Stimulated activated memory B cell treated with anti-CD40 and anti-IgM and Interleukin-4, amounts not matched to agents 10 μg/mL and 1 μg/mL and 100 μg/mL, for 72 hours (primary cell): Measurements from ENCODE around the gene PGLYRP4.
A peak's percentile ranks its signal among the peaks of the same experiment; 100 is the strongest.

Experiments
- ATAC-seq: fragments of 150-1000 bp; cut with Tn5 transposase; 2 replicates; pipeline ENCODE4 v1.10.0; 2021
- H3K27ac Mint-ChIP-seq: one replicate; pipeline ENCODE4 v1.8.0; 2022; ENCODE audit warnings: mild to moderate bottlenecking, mixed read lengths
- H3K27me3 Mint-ChIP-seq: one replicate; pipeline ENCODE4 v1.8.0; 2022; ENCODE audit warnings: mixed read lengths
- H3K36me3 Mint-ChIP-seq: one replicate; pipeline ENCODE4 v1.8.0; 2022; ENCODE audit warnings: mixed read lengths
- H3K4me1 Mint-ChIP-seq: one replicate; pipeline ENCODE4 v1.8.0; 2022; ENCODE audit warnings: mixed read lengths
- H3K4me3 Mint-ChIP-seq: one replicate; pipeline ENCODE4 v1.8.0; 2022; ENCODE audit warnings: mild to moderate bottlenecking, moderate library complexity, mixed read lengths
- H3K9me3 Mint-ChIP-seq: one replicate; pipeline ENCODE4 v1.8.0; 2022; ENCODE audit warnings: mixed read lengths

PGLYRP4 gene

DNA sequence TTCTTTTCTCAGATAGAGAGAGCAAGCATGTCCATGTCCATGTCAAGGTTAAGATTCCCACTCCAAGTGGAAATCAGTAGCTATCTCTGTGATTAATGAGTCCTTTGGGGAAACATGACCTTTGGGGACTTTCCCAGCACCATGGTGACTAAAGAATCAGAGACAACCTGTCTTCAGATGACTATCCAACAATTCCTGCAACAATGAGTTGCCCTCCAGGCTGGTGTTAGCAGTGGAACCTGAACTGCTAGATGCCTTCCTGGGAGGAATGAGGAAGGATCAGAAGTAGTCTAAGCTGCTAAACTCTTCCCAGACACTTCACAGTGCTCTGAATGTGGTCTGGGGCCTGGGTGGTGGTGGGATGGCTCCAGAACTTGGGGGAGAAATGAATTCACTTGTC, 15.5 kb upstream of the PGLYRP4 start:
- Mint-ChIP-seq H3K27ac (no peak overlapping the region), H3K4me3 (no peak overlapping the region), H3K27me3 (peaks cover 44% of the 10 kb centered on the region), H3K9me3 (no peaks in the 10 kb centered on the region), H3K4me1 (no peaks in the 10 kb centered on the region), H3K36me3 (no peaks in the 10 kb centered on the region)
- no peak for ATAC-seq

DNA sequence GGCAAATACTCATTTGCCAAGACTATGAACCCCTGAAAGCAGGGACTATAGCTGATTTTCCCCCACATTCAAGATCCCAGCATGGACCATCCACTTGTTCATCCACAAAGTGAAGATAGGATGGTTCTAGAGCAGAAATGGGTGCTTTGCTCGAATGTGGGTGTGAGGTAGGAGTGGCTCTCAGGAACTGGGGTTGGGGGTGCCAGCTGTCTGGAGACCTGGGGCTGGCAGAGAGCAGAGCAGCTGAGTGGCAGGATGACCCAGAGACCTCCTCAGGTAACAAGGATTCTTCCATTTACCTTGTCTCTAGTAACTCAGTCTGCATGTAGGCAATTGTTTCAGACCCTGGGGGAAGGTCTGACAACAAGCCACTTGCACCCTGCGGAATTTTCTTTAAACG, 15.0 kb upstream of the PGLYRP4 start:
- ATAC-seq: no peak
- no peak overlapping the region for H3K27ac Mint-ChIP-seq
- H3K36me3 Mint-ChIP-seq: no peaks in the 10 kb centered on the region
- no peaks in the 10 kb centered on the region for H3K9me3 Mint-ChIP-seq
- H3K4me3 Mint-ChIP-seq: no peak overlapping the region
- peaks cover under 1% of the 10 kb centered on the region for H3K4me1 Mint-ChIP-seq
- H3K27me3 Mint-ChIP-seq: peaks cover 46% of the 10 kb centered on the region

DNA sequence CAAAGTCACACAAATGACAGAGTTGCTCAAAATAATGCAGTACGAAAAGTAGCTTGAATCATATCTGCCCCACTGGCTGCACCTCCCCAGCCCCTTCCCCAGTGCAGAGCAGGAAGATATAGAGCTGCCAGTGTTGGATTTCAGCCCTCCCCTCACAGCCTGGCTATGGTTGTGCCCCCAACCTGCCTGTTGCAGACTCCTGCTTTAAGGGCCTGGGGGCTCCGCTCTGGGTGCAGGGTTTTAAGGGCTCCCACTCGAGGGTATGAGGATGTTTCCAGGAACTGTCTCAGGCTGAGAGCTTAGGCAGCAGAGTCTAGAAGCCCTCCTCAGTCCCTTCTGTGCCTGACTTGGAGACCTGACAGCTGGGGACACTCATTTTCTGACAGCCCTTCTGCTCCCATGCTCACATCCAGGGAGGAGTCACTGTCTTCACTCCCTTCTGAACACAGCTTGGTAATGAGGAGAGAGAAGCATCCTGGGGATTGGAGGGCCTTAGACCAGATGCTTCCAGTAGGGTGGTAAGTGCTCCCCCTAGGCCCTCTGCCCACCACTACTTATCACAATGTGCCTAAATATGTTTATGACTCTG, 13.6 kb upstream of the PGLYRP4 start:
- no peak overlapping the region for H3K27ac Mint-ChIP-seq
- H3K4me1 Mint-ChIP-seq: peaks cover 14% of the 10 kb centered on the region
- H3K36me3 Mint-ChIP-seq: no peaks in the 10 kb centered on the region
- H3K27me3 Mint-ChIP-seq: peaks cover 55% of the 10 kb centered on the region
- no peak overlapping the region for H3K4me3 Mint-ChIP-seq
- ATAC-seq: no peak
- no peaks in the 10 kb centered on the region for H3K9me3 Mint-ChIP-seq

DNA sequence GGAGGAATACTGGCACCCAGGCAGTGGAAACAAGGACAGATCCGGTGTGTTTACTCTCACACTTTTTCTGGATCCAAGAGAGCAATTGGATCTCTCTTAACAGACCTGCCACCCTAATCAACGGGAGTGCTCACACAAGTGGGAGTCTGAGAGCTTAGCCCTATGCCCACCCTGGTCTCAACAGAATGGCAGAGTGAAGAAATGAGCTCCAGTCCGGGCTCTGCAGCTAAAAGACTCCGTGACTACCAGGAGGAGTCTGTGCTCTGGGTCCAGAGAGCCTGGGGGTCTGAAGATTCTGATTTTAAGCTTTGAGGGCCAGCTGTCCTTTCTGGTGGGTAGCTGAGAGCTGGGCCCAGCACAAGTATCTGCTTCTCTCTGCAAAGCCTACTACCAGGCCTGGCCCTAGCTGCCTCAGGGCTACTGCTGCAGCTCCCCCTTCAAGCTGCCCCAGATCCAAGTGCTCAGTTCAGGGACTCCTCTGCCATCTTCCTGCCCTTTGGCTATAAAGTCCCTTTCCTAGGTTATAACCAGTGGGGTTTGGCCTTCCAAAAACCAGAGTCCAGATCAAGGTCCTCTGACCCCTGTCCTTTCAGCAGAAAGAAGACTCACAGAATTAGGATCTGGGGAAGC, 13.0 kb upstream of the PGLYRP4 start:
- H3K9me3 Mint-ChIP-seq: no peaks in the 10 kb centered on the region
- H3K27me3 Mint-ChIP-seq: peaks cover 53% of the 10 kb centered on the region
- no peak overlapping the region for H3K27ac Mint-ChIP-seq
- no peak for ATAC-seq
- no peak overlapping the region for H3K4me3 Mint-ChIP-seq
- no peaks in the 10 kb centered on the region for H3K36me3 Mint-ChIP-seq
- H3K4me1 Mint-ChIP-seq: peaks cover 20% of the 10 kb centered on the region

DNA sequence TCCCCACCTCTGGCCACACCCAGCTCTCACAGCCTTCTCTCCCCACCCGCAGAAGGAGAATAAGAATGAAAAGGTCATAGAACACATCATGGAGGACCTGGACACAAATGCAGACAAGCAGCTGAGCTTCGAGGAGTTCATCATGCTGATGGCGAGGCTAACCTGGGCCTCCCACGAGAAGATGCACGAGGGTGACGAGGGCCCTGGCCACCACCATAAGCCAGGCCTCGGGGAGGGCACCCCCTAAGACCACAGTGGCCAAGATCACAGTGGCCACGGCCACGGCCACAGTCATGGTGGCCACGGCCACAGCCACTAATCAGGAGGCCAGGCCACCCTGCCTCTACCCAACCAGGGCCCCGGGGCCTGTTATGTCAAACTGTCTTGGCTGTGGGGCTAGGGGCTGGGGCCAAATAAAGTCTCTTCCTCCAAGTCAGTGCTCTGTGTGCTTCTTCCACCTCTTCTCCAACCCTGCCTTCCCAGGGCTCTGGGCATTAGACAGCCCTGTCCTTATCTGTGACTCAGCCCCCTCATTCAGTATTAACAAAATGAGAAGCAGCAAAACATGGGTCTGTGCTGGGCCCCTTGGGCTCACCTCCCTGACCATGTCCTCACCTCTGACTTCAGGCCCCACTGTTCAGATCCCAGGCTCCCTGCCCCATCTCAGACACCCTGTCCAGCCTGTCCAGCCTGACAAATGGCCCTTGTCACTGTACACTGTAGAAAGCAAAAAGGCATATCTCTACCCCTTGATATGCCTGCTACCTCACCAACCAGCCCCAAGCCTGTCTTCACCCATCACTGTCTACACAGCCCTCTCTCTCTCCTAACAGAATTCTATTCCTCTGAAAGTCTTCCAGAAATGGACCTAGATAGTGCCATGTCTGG, 12.2 kb upstream of the PGLYRP4 start:
- H3K27me3 Mint-ChIP-seq: peaks cover 53% of the 10 kb centered on the region
- no peaks in the 10 kb centered on the region for H3K36me3 Mint-ChIP-seq
- no peak for ATAC-seq
- H3K4me3 Mint-ChIP-seq: no peak overlapping the region
- H3K27ac Mint-ChIP-seq: no peak overlapping the region
- H3K4me1 Mint-ChIP-seq: peaks cover 25% of the 10 kb centered on the region
- no peaks in the 10 kb centered on the region for H3K9me3 Mint-ChIP-seq

DNA sequence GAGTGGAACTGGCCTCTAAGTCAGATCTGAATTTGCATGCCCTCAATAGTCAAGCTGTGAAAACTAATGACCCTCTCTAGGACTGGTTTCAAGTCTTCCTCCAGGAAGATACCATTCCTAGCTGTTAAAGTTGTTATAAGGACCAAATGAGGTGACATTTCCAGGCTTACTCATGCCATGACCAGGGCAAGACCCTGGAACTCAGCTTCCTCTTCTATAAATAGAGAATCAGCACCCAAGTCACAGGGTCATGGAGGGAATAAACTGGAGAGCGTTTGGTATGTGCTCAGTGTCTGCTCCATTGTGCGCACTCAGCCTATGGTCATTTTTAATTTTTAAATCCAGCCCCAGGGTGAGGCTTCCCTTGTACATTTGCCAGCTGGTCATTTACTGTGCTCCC, 11.5 kb upstream of the PGLYRP4 start:
- no peak for ATAC-seq
- peaks cover 57% of the 10 kb centered on the region for H3K27me3 Mint-ChIP-seq
- H3K4me1 Mint-ChIP-seq: peaks cover 25% of the 10 kb centered on the region
- no peak overlapping the region for H3K27ac Mint-ChIP-seq
- H3K9me3 Mint-ChIP-seq: no peaks in the 10 kb centered on the region
- no peaks in the 10 kb centered on the region for H3K36me3 Mint-ChIP-seq
- H3K4me3 Mint-ChIP-seq: no peak overlapping the region

DNA sequence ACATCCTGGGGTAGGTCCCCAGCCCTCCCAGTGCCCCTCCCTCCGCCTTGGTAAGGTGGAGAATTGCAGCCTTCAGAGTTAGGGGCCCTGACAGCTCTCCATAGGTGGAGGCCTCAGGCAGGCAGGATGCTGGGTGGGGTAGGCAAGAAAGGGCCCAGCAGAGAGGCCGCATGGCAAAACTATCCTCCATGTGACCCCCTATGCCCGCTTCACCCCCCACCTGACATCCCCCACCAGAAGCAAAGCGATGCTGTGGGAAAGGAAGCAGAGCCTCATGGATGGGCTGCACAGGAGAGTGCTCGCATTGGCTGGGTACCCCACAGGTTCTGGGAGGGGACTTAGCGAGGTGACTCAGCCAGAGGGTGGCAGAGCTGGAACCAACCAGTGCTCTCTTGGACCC, 10.6 kb upstream of the PGLYRP4 start:
- Mint-ChIP-seq H3K4me3 (no peak overlapping the region), H3K36me3 (no peaks in the 10 kb centered on the region), H3K4me1 (peaks cover 25% of the 10 kb centered on the region), H3K27ac (no peak overlapping the region), H3K9me3 (no peaks in the 10 kb centered on the region), H3K27me3 (peaks cover 56% of the 10 kb centered on the region)
- ATAC-seq: no peak

DNA sequence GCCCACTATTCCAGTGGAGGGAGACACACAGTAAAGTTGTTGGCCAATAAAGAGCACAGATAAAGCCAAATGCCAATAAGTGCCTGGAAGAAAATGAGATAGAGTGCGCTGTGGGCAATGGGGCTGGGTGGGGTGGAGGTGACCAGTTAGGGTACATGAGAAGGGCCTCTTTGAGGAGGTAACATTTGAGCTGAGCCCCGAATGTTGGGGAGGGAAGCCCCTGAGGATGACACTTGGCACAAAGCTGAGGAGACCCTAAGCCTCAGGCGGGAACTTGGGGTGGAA, 10.0 kb upstream of the PGLYRP4 start:
- no peak for ATAC-seq
- Mint-ChIP-seq H3K27ac (no peak overlapping the region), H3K4me3 (no peak overlapping the region), H3K4me1 (peaks cover 25% of the 10 kb centered on the region), H3K9me3 (no peaks in the 10 kb centered on the region), H3K27me3 (peaks cover 56% of the 10 kb centered on the region), H3K36me3 (no peaks in the 10 kb centered on the region)

DNA sequence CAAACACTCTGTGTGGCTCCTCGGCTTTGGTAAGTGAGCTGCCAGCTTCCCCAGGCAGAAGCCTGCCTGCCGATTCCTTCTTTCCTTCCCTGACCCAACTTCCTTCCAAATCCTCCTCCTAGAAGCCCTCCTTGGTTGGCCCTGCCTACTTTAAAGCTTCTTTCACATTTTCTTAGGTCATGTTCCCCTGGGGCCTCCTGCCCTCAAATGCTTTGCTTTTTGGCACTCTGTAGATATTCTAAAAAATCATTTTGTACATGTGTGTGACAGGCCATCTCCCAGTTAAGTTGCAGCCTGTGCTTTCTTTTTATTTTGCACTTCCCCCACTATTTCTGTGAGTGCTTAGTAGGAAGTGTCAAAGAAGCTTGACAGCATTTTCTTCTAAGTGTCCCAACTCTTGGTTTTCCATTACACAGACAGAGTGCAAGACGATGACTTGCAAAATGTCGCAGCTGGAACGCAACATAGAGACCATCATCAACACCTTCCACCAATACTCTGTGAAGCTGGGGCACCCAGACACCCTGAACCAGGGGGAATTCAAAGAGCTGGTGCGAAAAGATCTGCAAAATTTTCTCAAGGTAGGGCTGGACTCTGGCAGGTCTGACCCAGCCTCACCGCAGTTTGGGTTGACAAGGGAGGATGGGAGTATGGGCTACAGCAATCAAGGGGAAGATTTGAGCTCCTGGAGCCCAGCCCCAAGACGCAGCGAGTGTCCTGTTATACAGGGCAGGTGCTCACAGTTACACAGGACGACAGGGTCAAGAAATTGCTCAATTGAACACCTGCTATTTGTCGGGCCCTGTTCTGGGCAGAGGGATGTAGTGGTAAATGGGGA, 9.4 kb upstream of the PGLYRP4 start, which contains the start of gene S100A9:
Gene S100A9, plus strand, starts transcription at position 2 of the 838 bp plus-strand sequence. Its CDS starts 430 bp downstream, at position 432.
- H3K27me3 Mint-ChIP-seq: peaks cover 56% of the 10 kb centered on the region
- H3K4me3 Mint-ChIP-seq: no peak within 1 kb of the TSS
- H3K4me1 Mint-ChIP-seq: peaks cover 25% of the 10 kb centered on the region
- no peak for ATAC-seq
- H3K9me3 Mint-ChIP-seq: no peaks in the 10 kb centered on the region
- no peaks in the 10 kb centered on the region for H3K36me3 Mint-ChIP-seq
- H3K27ac Mint-ChIP-seq: peak within 1 kb of the TSS; percentile 16

DNA sequence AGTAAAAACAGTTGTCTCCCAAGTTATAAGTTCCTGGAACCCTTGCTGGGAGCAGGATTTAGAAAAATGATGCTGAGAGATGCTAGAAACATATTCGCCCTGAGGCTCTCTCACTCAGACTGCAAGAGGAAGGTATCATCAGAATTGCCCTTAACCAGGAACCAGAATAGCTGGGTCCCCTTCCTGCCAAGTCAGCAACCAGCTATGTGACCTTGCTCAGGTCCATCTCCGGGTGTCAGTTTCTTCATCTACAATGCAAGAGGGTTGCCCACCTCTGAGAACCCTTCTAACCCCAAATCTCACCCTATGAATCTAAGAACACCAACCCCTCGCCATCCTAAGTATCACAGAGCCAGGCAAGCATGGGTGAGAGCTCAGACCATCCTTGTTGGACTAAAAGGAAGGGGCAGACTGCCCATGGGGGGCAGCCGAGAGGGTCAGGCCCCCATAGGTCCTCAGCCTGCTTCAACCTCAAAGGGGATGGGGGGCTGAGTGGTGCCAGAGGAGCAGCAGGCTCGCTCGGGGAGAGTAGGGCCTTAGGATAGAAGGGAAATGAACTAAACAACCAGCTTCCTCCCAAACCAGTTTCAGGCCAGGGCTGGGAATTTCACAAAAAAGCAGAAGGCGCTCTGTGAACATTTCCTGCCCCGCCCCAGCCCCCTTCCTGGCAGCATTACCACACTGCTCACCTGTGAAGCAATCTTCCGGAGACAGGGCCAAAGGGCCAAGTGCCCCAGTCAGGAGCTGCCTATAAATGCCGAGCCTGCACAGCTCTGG, 8.6 kb upstream of the PGLYRP4 start:
- Mint-ChIP-seq H3K36me3 (no peaks in the 10 kb centered on the region), H3K27ac (peak overlapping the region; percentile 16), H3K9me3 (no peaks in the 10 kb centered on the region), H3K4me1 (peaks cover 30% of the 10 kb centered on the region), H3K4me3 (no peak overlapping the region), H3K27me3 (peaks cover 56% of the 10 kb centered on the region)
- no peak for ATAC-seq

DNA sequence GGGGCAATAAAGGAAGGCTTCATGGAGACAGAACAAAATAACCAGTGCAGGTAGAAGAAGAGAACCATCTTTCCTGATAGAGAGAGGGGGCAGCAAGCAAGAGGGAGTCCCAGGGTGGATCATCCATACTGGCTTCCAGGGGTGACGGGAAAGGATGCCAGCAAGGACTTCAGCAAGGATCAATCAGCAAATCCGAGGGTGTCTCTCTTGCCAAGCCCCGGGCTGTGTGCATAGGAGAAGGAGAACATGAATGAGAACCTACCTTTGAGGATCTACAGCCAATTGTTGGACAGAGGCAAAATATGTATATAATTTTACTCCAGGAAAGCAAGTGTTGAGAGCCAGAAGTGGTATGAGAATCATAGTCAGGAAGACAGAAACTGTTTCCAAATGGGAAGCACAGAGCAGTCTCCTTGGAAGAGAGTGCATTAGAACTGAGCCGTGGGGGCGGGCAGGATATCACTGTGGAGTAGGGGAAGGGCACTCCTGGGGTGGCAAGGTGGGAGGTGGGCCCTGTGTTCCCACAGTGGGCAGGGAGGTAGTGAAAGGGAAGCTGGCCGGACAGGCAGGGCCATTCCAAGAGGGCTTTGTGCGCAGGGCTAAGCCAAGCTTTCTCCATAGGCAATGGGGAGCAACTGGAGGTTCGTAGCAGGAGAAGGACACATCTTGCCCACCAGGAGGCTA, 7.9 kb upstream of the PGLYRP4 start:
- H3K27me3 Mint-ChIP-seq: peaks cover 56% of the 10 kb centered on the region
- no peak overlapping the region for H3K27ac Mint-ChIP-seq
- H3K36me3 Mint-ChIP-seq: no peaks in the 10 kb centered on the region
- H3K4me3 Mint-ChIP-seq: no peak overlapping the region
- no peaks in the 10 kb centered on the region for H3K9me3 Mint-ChIP-seq
- no peak for ATAC-seq
- peaks cover 30% of the 10 kb centered on the region for H3K4me1 Mint-ChIP-seq

DNA sequence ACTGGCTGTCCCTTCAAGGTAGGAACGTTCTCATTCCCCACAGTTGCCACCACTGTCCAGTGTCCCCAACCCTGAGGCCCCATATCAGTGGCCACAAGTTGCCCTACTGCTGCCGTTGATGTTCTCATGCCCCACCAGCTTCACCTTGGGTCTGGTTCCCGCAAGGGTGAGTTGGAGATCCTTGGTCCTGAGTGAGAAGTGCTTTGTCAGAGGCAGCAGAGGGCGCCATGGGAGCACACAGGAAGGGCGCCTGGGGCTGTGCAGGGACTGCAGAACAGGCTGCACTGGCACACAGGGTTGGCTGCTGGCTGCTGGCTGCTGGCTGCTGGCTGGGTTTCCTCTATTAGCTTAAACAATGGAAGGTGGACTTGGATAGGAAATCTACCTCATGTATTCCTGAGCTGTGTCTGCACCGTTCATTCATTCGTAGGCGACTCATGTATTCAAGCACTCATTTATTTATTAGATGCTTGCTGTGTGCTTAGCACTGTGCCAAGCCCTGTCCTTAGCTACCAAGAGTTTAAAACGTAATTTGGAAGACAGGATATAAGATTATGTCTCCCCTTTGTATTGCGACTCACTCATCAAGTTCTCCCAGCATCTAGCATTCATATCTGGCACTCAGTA, 6.9 kb upstream of the PGLYRP4 start:
- Mint-ChIP-seq H3K27ac (no peak overlapping the region), H3K4me3 (no peak overlapping the region), H3K9me3 (no peaks in the 10 kb centered on the region), H3K27me3 (peaks cover 46% of the 10 kb centered on the region), H3K4me1 (peaks cover 30% of the 10 kb centered on the region), H3K36me3 (no peaks in the 10 kb centered on the region)
- peak; percentile 82 for ATAC-seq

DNA sequence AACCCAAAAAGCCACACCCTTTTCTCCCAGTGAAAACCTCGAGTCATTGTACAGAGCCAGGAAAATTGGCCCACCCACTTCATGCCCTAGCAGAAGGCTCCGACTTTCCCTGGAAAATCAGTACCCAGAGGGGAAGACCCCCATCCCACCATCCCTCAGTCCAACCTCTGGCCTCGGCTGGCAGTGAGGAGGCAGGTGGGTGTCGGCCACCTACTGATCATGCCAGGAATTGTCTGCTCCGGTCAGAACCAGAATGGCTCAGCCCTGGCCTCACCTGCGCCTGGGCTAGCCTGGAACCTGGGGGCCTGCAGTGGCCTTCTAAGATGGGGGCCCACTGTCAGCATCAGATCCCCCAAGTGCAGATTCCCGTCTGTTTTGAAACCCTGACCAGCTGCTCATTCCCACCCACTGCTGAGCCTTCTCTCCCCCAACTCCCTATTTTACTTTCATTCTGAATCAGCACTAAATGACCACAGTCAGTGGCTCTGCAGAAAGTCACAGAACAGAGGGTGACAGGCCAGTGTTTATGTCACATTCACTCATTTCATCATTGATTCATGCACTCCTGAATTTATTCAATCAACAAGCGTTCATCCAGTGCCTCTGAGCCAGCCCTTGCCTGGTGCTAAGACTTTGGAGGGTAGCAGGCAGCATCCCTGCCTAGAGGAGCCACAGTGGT, 6.0 kb upstream of the PGLYRP4 start:
- Mint-ChIP-seq H3K4me1 (peaks cover 30% of the 10 kb centered on the region), H3K27ac (no peak overlapping the region), H3K4me3 (no peak overlapping the region), H3K27me3 (peaks cover 53% of the 10 kb centered on the region), H3K9me3 (no peaks in the 10 kb centered on the region), H3K36me3 (no peaks in the 10 kb centered on the region)
- no peak for ATAC-seq
